Frontal cortex (tissue), 4 donors: ENCODE measurements around the gene OR5H2. TPM values are rescaled to one million over a fixed set of nuclear protein-coding genes. Genes with fewer than 3 reads are reported as not detected.

Experiments used
- DNase-seq, 2 donors: peaks; one replicate each; pipeline ENCODE4 v3.0.0; 2012; ENCODE audit warnings: low spot score in 2 of 2
- FAIRE-seq: peaks from 2 replicates; lab custom pipeline; 2012; peaks lifted over from hg19 to GRCh38; lab: Jason Lieb, UNC
- total RNA-seq: library from RNA; depleted of rRNA; stranded (reverse); fragments of >200 nt; gene quantifications from one replicate; pipeline ENCODE4 v1.2.3, GENCODE V29; 2014
- donor health status: control.
- donor health status: control.
- donor health status: control.

Gene OR5H2
- total RNA-seq, 1 donor from 2014 or later, result not detected

DNA sequence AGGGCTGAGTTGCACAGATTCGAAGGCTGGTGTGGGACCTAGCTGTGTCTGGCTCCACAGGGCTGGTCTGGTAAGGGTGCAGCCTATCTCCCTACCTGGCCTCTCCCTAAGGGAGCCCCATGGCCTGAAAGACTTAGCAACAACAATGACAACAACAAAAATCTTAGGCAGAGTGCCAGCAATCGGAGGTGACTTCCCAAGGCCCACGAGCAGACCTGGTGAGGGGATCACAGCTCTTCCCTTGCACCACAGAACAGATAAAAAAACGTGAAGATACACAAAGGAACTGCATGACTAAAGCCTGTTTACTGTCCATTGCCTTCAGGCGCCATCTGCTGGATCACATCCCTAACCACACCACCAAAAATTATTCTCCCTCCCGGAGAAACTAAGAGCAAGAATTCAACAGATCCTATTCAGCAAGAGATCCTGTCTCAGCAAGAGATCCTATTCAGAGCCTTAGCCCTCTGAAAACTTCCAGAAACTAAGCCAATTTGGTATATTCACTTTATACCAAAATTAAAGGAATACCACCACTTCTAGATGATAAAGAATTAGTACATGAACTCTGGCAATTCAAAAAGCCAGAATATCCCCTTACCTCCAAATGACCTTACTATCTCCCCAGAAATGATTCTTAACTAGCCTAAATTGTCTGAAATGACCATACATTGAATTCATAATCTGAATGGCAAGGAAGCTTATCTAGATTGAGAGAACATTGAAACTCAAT is 47.3 kb downstream of the OR5H2 start:
- peak; percentile 30 for FAIRE-seq
- DNase-seq, result peak in 1 of 2 donors; percentile 6

DNA sequence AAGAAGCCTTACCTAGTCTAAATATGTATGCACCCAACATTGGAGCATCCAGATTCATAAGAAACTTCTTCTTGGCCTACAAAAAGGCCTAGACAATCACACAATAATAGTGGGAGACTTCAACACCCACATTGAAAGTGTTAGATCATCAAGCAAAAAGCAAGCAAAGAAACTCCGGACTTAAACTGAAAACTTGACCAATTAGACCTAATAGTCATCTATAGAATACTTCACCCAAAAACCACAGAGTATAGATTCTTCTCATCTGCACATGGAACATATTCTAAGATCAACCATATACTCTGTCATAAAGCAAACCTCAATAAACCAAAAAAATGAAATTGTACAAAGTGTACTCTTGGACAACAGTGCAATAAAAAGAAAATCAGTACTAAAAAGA is 49.0 kb downstream of the OR5H2 start:
- FAIRE-seq, result no peak
- no peak for DNase-seq

Other genes with a start within 250 kb of the OR5H2 start
- gene GABRR3, start 247.2 kb upstream of the OR5H2 start, total RNA-seq, result not detected
- gene OR5AC2, start 195.3 kb upstream of the OR5H2 start, total RNA-seq, result not detected
- gene OR5H1, start 151.8 kb upstream of the OR5H2 start, total RNA-seq, result not detected
- not detected for gene OR5H14, start 135.0 kb upstream of the OR5H2 start, total RNA-seq
- gene OR5H15, start 115.8 kb upstream of the OR5H2 start, total RNA-seq, result not detected
- gene OR5H6, start 18.3 kb upstream of the OR5H2 start, total RNA-seq, result not detected
- not detected for gene OR5K4, start 71.3 kb downstream of the OR5H2 start, total RNA-seq
- not detected for gene OR5K3, start 108.2 kb downstream of the OR5H2 start, total RNA-seq
- not detected for gene OR5K1, start 180.7 kb downstream of the OR5H2 start, total RNA-seq
- gene OR5K2, start 215.2 kb downstream of the OR5H2 start, total RNA-seq, result not detected
- 124 TPM for gene CLDND1, start 240.4 kb downstream of the OR5H2 start, total RNA-seq
- gene GPR15, start 249.5 kb downstream of the OR5H2 start, total RNA-seq, result not detected